Neural cell (in vitro differentiated cells): Measurements from ENCODE around the gene TAS2R1. TPM values are rescaled to one million over a fixed set of nuclear protein-coding genes. Genes with fewer than 3 reads are reported as not detected.
"Not testable (repeated sequence)": the region's sequence is repeated elsewhere in the genome, so short reads cannot be mapped to it uniquely, and the experiment has no call there.

Experiments
- H2AFZ ChIP-seq: fragments of 200-600, 300-800 bp; sonication (generic), shearing (Covaris generic); 2 replicates; pipeline ENCODE4 v1.6.0; 2014; ENCODE audit warnings: low read depth, mild to moderate bottlenecking, antibody characterized with exemption, low read length, moderate library complexity
- H3F3A ChIP-seq: fragments of 200-600 bp; shearing (Covaris generic); 2 replicates; pipeline ENCODE4 v1.6.1; 2016; ENCODE audit warnings: mild to moderate bottlenecking, moderate library complexity, mixed read lengths, antibody characterized with exemption, low read length; ENCODE audit not compliant: insufficient read depth, poor library complexity, severe bottlenecking
- H3K27ac ChIP-seq: fragments of 200-600, 300-800 bp; sonication (generic), shearing (Covaris generic); 2 replicates; pipeline ENCODE4 v1.5.1; 2014; ENCODE audit warnings: mild to moderate bottlenecking, low read length, moderate library complexity
- H3K27me3 ChIP-seq: fragments of 300-800, 200-600 bp; sonication (generic), shearing (Covaris generic); 2 replicates; pipeline ENCODE4 v1.6.0; 2014; ENCODE audit warnings: mild to moderate bottlenecking, low read depth, low read length, moderate library complexity; ENCODE audit not compliant: insufficient read depth
- H3K36me3 ChIP-seq: fragments of 300-800, 200-600 bp; sonication (generic), shearing (Covaris generic); 2 replicates; pipeline ENCODE4 v1.5.1; 2014; ENCODE audit warnings: mild to moderate bottlenecking, antibody characterized with exemption, low read length, moderate library complexity; ENCODE audit not compliant: insufficient read depth
- H3K4me2 ChIP-seq: fragments of 300-800, 200-600 bp; sonication (generic), shearing (Covaris generic); 2 replicates; pipeline ENCODE4 v1.6.0; 2014; ENCODE audit warnings: mild to moderate bottlenecking, low read length
- H3K4me3 ChIP-seq: fragments of 300-800, 200-600 bp; sonication (generic), shearing (Covaris generic); 2 replicates; pipeline ENCODE4 v1.5.1; 2014; ENCODE audit warnings: mild to moderate bottlenecking, low read length, moderate library complexity
- H3K79me2 ChIP-seq: fragments of 200-600 bp; shearing (Covaris generic); replicated peaks from 2 replicates; pipeline ENCODE4 v1.6.0; 2014; ENCODE audit warnings: mild to moderate bottlenecking, low read length, moderate library complexity; ENCODE audit not compliant: insufficient read depth
- H3K9ac ChIP-seq: fragments of 300-800, 200-600 bp; sonication (generic), shearing (Covaris generic); 2 replicates; pipeline ENCODE4 v1.6.1; 2016; ENCODE audit warnings: mild to moderate bottlenecking, low read length, mixed read lengths
- H3K9me2 ChIP-seq: fragments of 200-600 bp; shearing (Covaris generic); 2 replicates; pipeline ENCODE4 v1.6.1; 2016; ENCODE audit warnings: mild to moderate bottlenecking, low read length, mixed read lengths; ENCODE audit not compliant: insufficient read depth
- H3K9me3 ChIP-seq: fragments of 200-600, 300-800 bp; sonication (generic), shearing (Covaris generic); 2 replicates; pipeline ENCODE4 v1.6.1; 2016; ENCODE audit warnings: mild to moderate bottlenecking, mixed run types, low read length, moderate library complexity, mixed read lengths
- H4K20me1 ChIP-seq: fragments of 200-600 bp; shearing (Covaris generic); 2 replicates; pipeline ENCODE4 v1.6.1; 2016; ENCODE audit warnings: mild to moderate bottlenecking, mixed run types; ENCODE audit not compliant: insufficient read depth
- CTCF ChIP-seq: fragments of 450-650 bp; IDR thresholded peaks from 2 replicates; pipeline ENCODE4 v1.5.1; 2014; ENCODE audit warnings: antibody characterized with exemption, mild to moderate bottlenecking, moderate library complexity; ENCODE audit not compliant: poor library complexity, severe bottlenecking
- EP300 ChIP-seq: fragments of 450-650 bp; conservative IDR thresholded peaks from 2 replicates; pipeline ENCODE4 v1.6.1; 2014; ENCODE audit warnings: antibody characterized with exemption, mild to moderate bottlenecking, moderate library complexity; ENCODE audit not compliant: poor library complexity, severe bottlenecking
- EZH2 ChIP-seq: fragments of 200-600, 300-800 bp; shearing (Covaris generic), sonication (generic); IDR thresholded peaks from 2 replicates; pipeline ENCODE4 v1.6.1; 2014; ENCODE audit warnings: antibody characterized with exemption, low read length, borderline replicate concordance, mild to moderate bottlenecking; ENCODE audit not compliant: insufficient read depth, poor library complexity, severe bottlenecking
- MXI1 ChIP-seq: fragments of 450-650 bp; conservative IDR thresholded peaks from 2 replicates; pipeline ENCODE4 v1.6.1; 2014; ENCODE audit warnings: antibody characterized with exemption, mild to moderate bottlenecking; ENCODE audit not compliant: poor library complexity, severe bottlenecking
- POLR2AphosphoS5 ChIP-seq: IDR thresholded peaks from 2 replicates; pipeline ENCODE4 v1.6.1; 2012
- RAD21 ChIP-seq: fragments of 450-650 bp; conservative IDR thresholded peaks from 2 replicates; pipeline ENCODE4 v1.6.1; 2014; ENCODE audit warnings: antibody characterized with exemption, mild to moderate bottlenecking, moderate library complexity
- REST ChIP-seq: IDR thresholded peaks from 2 replicates; pipeline ENCODE4 v1.6.1; 2012; ENCODE audit warnings: borderline replicate concordance
- SMC3 ChIP-seq: fragments of 450-650 bp; conservative IDR thresholded peaks from 2 replicates; pipeline ENCODE4 v1.6.1; 2014; ENCODE audit warnings: antibody characterized with exemption, mild to moderate bottlenecking, moderate library complexity; ENCODE audit not compliant: poor library complexity
- TAF1 ChIP-seq: IDR thresholded peaks from 2 replicates; pipeline ENCODE4 v1.6.1; 2012; ENCODE audit warnings: low read depth
- polyA plus RNA-seq: library from polyadenylated mRNA; depleted of rRNA; stranded (reverse); fragments of >200 nt; gene quantifications from 2 replicates; pipeline ENCODE4 v1.2.3, GENCODE V29; 2014

TAS2R1 gene
- polyA plus RNA-seq, 1 donor from 2014 or later: 0.41 TPM

- H3K27me3 ChIP-seq: no peaks in the 10 kb centered on the region
- H4K20me1 ChIP-seq: no peaks in the 10 kb centered on the region
- no peak overlapping the region for H3K4me2 ChIP-seq
- no peak for TF ChIP-seq EP300
- no peak for TF ChIP-seq EZH2
- TF ChIP-seq SMC3: no peak
- TF ChIP-seq POLR2AphosphoS5: no peak
- TF ChIP-seq RAD21: no peak
- TF ChIP-seq MXI1: no peak
- no peak for TF ChIP-seq CTCF
- TF ChIP-seq TAF1: no peak
- no peak for TF ChIP-seq REST
- no peaks in the 10 kb centered on the region for H3F3A ChIP-seq
- no peaks in the 10 kb centered on the region for H3K36me3 ChIP-seq
- H3K4me3 ChIP-seq: no peak overlapping the region
- H3K9ac ChIP-seq: no peak overlapping the region
- no peaks in the 10 kb centered on the region for H3K79me2 ChIP-seq
- no peak overlapping the region for H2AFZ ChIP-seq
- H3K9me2 ChIP-seq: no peaks in the 10 kb centered on the region
- no peaks in the 10 kb centered on the region for H3K9me3 ChIP-seq
- H3K27ac ChIP-seq: no peak overlapping the region
Observed at GRCh38 chr5:9599391-9599790, 30.8 kb downstream of the TAS2R1 start.

GRCh38 chr5:9598329-9598728, 31.8 kb downstream of the TAS2R1 start:
- not testable (repeated sequence) for H3K9ac ChIP-seq, H3K36me3 ChIP-seq, H3K9me2 ChIP-seq, H2AFZ ChIP-seq, H3K79me2 ChIP-seq, H3K4me2 ChIP-seq, H3K9me3 ChIP-seq, H3K27me3 ChIP-seq, H3K27ac ChIP-seq, H3K4me3 ChIP-seq, H4K20me1 ChIP-seq, H3F3A ChIP-seq

- H3K4me2 ChIP-seq: not testable (repeated sequence)
Observed at GRCh38 chr5:9597322-9597721, 32.8 kb downstream of the TAS2R1 start.

More at GRCh38 chr5:9597322-9597721, 32.8 kb downstream of the TAS2R1 start:
- H3K79me2 ChIP-seq, H3K4me3 ChIP-seq, H3K9me3 ChIP-seq, H3K9me2 ChIP-seq, H3K36me3 ChIP-seq, H3K27me3 ChIP-seq, H3F3A ChIP-seq, H2AFZ ChIP-seq, H4K20me1 ChIP-seq, H3K9ac ChIP-seq, H3K27ac ChIP-seq: not testable (repeated sequence)
